Gastrocnemius medialis (tissue), 4 donors: ENCODE results near the gene MAN1B1.

Experiments used
- CTCF ChIP-seq, 5 experiments: fragments of 450-650 bp in 3 of 5; fragments of 200-600 bp in 2 of 5; sonication (generic) in 2 of 5; IDR thresholded peaks in 4 of 5; conservative IDR thresholded peaks in 1 of 5; 1 replicate in 4 of 5; 2 replicates in 1 of 5; pipeline ENCODE4 v1.5.1; 2016 to 2019; ENCODE audit warnings: antibody characterized with exemption in 5 of 5, mild to moderate bottlenecking in 3 of 5, moderate library complexity in 3 of 5
- POLR2A ChIP-seq, 2 donors: fragments of 450-650 bp; IDR thresholded peaks; one replicate each; pipeline ENCODE4 v1.6.1; 2017; ENCODE audit warnings: antibody characterized with exemption in 2 of 2, mild to moderate bottlenecking in 2 of 2, moderate library complexity in 2 of 2

- TF ChIP-seq POLR2A (IDR thresholded peaks at IDR 0.05) (no peak), CTCF (IDR thresholded peaks at IDR 0.05 in 4 of 5, conservative IDR thresholded peaks at IDR 0.05 in 1 of 5) (no peak)
Measured at GRCh38 chr9:137110911-137111787, 24.4 kb downstream of the MAN1B1 start.
